HG03354 (cell line): ENCODE results near the gene SEMA7A.

Experiments used
- ATAC-seq: cut with Tn5 transposase; IDR thresholded peaks from one replicate; pipeline ENCODE4 v1.9.1; 2021; ENCODE audit warnings: mild to moderate bottlenecking; ENCODE audit not compliant: unreplicated experiment, poor library complexity, severe bottlenecking

Gene SEMA7A

DNA sequence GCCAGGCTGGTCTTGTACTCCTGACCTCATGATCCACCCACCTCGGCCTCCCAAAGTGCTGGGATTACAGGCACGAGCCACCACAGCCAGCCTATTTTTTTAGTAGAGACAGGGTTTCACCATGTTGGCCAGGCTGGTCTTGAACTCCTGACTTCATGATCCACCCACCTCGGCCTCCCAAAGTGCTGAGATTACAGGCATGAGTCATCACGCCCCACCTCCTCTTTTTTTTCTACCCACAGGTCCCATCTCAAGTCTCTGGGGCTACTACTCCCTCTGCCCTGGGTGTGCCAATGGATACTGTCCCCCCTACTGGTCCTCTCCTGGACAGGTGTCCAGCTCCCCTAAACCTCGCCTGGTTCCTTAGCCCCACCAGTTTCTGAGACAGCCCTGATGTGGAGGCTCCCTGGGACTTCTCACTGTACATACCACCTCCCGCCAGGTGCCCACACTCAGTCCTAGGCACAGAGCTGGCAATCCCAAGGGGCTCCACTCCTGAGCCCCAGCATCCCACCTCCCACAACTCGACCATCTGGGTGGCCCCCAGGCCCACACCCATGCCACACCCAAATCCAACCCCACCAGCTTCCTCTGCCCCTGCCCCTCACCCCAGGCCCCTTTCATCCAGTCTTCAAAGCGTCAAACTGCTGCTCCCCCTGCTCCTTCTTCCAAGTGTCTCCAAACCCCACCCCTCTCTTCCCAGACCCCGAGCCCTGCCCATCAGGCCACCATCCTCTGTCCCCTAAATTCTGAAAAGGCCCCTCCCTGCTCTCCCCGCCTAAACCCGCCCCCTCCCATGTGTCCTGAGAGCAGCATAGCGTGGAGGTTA lies 53.2 kb downstream of the SEMA7A start:
- ATAC-seq, result no peak

- ATAC-seq, result no peak
These were observed 54.9 kb downstream of the SEMA7A start for GRCh38 chr15:74378848-74379247.

GRCh38 chr15:74377831-74378766 lies 55.7 kb downstream of the SEMA7A start:
- no peak for ATAC-seq

- no peak for ATAC-seq
These were observed 56.8 kb downstream of the SEMA7A start for GRCh38 chr15:74376825-74377581.

- no peak for ATAC-seq
These were observed 57.5 kb downstream of the SEMA7A start for GRCh38 chr15:74376226-74376625.

DNA sequence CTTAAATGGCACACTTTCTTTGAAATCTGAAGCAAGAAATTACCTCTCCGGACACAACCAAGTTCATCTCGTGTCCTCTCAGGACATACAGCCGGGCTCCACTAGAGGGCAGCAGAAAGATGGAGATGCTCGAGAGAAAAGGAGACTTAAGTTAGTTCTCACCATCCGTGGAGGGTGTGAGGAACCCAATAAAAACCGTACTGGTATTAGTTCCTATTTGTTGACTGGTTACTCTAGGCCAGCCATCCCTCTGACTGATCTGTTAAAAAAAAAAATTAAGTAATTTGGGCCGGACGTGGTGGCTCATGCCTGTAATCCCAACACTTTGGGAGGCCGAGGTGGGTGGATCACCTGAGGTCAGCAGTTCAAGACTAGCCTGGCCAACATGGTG lies 58.5 kb downstream of the SEMA7A start:
- no peak for ATAC-seq

DNA sequence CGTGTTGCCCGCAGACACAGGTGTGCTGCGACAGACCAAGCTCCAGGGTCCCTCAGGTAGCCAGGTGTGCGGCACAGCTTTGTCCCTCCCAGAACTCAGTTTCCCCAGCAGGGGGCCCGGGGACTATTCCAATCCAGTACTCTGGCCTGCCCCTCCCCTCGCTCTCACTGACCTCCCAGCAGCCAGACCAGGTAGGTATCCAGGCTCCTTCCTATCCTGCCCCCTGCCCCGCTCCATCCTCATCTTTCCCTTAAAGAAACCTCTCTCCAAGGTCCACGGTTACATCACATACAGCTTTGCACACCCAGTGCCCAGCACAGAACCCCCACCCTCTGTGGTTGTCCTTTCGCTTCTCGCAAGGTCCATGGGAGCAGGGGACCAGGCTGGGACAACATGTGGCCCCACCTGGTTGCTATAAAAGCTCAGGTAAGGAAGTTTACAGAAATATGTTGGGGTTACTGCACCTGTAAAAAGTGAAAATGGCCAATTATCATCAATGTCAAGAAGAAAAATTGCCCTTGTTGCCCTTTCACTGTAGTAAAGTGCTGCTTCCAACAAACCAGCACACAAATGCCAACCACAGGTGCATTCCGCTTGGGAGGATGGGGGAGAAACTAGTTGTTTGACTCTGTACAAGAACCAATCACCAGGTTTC lies 59.0 kb downstream of the SEMA7A start:
- no peak for ATAC-seq

GRCh38 chr15:74373731-74374647 lies 59.8 kb downstream of the SEMA7A start:
- ATAC-seq, result peak; percentile 77

DNA sequence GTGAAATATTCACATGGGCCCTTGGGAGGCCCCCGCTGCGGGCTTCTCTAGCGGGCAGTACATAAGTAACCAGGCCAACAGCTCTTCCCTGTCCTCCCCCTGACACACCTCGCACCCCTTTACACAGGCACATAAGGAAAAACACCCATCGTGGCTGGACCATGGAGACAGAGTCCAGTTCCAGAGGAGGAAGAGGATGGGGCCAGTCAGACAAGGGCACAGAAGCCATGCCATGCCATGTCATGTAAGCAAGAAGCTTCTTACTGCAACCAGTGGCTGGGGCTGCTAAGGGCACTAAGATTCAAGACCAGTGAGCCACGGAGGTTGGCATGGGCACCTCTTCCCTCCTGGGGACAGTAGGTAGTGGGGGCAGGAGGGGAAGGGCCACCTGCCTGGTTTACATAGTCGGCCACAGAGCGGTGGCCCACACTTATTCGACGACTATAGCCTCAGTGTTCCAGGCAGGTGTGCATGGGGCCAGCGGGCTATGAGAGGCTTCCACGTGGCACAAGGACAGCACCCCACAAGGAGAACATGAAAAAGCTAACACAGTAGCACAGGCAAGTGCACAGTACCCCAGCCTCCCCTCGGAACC lies 60.6 kb downstream of the SEMA7A start:
- peak; percentile 1 for ATAC-seq

GRCh38 chr15:74370471-74370870 lies 63.3 kb downstream of the SEMA7A start:
- no peak for ATAC-seq

GRCh38 chr15:74369756-74370155 lies 64.0 kb downstream of the SEMA7A start:
- no peak for ATAC-seq

DNA sequence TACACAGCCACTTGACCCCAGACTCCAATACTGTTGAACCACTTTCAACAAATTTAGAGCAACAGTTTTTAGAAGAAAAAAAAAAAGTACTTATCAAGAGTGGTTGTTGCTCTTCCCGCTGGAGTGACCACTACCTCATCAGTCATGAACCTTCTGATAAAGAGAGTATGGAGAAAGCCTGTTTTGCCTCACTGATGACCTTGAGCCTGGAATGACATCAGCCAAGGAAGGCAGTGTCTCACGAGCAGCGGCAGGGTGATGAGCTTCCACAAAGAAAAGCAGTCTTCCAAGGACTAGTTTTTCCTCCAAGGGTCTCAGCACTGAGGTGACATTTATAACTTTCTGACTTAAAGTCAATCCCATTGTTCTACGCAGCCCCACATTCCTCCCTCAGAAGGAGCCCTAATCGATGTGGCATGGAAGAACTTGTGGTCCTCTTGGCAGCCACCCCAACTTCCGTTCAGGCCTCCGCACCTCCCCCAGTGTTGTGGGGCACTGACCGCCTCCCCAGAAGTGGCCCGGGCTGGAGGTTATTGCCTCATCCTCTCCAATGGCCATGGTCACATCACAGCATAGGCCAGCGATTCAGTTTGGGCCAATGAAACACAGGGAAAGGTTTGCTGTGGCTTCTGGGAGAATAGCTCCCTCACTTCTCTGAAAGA lies 64.5 kb downstream of the SEMA7A start:
- no peak for ATAC-seq

- no peak for ATAC-seq
These were observed 65.6 kb downstream of the SEMA7A start for GRCh38 chr15:74368121-74368520.

DNA sequence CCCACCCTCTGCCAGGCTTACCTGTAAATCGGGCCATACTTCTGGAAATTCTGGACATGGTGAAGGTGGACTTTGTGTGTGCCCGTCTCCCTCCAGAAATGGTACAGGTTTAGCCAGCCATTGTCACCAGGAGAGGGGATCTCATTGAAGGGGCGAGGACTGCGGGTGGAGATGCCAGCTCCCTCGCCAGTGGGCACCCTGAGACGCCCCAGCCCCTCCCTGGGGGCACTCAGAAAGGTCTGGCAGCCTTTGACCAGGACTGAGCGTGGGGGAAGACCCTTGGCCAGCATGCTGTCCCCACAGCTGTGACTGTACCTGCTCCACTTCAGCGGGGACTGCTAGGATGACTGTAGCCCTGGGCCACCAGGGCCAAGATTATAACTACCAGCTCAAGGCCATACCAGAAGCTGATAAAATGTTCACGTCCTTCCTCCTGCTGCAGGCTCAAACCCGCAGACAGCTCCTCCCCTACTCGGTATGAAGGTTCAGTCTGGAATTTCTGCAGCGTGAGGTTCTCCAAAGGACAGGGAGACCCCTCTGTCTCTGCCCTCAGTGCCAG lies 66.4 kb downstream of the SEMA7A start, which contains the start of gene CYP11A1:
Gene CYP11A1 (minus strand): TSS at position 351 of the 559 bp plus-strand sequence. CDS start 61 bp downstream, at position 290.
- no peak for ATAC-seq

GRCh38 chr15:74365598-74366445 lies 67.9 kb downstream of the SEMA7A start:
- no peak for ATAC-seq

DNA sequence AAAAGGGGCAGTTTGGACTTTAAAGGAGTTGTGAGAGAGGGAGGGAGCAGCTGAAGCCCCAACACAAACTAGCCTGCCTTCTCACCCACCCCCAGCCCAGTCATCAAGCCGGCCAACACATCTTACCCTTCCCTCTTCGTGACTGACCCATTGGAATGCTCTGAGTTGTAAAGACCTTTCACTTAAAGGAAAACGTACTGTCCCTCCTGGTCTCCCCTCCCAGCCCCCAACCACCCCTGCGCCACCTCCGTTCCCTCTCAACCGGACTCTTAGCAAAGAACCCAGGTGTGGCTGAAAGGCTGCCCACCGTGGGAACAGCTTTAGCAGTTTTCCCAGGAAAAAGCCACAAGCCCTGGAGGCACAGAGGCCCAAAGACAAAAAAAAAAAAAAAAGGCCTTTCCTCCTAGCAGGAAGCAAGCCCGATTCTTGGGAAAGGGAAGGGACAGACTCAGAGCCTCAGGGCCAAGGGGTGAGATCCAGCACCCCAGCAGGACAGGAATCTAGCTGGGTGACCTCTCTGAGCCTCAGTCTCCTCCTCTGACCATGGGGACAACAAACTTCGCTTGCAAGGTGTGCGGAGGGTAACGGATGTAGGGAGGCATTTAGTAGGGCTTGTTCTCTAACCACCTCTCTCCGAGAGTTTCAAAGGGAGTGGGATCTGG lies 68.7 kb downstream of the SEMA7A start:
- ATAC-seq, result no peak
